ENCODE data around the gene FHL3.

The FHL3 gene

DNA sequence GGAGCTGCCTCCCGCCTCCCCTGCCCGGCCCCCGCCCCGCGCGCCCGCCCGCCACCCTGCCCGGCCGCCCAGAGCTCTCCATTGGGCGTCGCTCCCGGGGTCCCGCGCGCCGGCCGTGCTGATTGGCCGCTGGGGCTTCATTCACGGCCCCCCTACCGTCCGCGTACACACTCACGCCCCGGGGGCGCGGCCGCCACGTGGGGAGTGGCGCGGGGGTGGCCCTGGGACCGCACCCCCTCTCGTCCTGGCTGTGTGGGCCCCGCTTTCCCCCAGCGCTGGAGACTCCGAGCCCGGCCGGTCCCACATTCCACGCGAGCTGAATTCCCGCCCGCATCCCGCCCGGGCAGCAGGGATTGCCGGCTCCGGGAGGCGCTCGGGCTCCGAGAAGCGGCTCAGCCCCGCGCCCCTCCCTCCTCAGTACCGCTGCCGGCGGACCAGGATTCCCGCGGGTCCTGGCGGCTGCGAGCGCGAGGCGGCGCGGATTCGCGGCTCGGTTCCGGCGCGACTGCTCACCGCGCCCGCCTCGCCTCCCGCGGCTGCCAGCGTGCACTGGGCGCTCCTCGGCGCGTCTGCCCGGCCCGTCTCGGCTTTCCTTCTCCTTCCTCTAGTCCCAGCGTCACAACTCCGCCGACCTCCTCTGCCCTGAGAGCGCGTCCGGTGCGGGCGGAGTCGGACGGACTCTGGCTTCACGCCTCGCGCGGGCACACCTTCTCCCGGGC, 41.7 kb upstream of the FHL3 start:
- peak overlapping the region; percentile 56 for H3K4me3 ChIP-seq (ENCODE audit: low read depth, low read length)
- peak; percentile 22 for DNase-seq (ENCODE audit: low read depth)
- TF ChIP-seq, protein P1, sequence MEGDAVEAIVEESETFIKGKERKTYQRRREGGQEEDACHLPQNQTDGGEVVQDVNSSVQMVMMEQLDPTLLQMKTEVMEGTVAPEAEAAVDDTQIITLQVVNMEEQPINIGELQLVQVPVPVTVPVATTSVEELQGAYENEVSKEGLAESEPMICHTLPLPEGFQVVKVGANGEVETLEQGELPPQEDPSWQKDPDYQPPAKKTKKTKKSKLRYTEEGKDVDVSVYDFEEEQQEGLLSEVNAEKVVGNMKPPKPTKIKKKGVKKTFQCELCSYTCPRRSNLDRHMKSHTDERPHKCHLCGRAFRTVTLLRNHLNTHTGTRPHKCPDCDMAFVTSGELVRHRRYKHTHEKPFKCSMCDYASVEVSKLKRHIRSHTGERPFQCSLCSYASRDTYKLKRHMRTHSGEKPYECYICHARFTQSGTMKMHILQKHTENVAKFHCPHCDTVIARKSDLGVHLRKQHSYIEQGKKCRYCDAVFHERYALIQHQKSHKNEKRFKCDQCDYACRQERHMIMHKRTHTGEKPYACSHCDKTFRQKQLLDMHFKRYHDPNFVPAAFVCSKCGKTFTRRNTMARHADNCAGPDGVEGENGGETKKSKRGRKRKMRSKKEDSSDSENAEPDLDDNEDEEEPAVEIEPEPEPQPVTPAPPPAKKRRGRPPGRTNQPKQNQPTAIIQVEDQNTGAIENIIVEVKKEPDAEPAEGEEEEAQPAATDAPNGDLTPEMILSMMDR (IDR thresholded peaks at IDR 0.05; ENCODE audit: low read depth, low read length, missing control alignments): no peak

DNA sequence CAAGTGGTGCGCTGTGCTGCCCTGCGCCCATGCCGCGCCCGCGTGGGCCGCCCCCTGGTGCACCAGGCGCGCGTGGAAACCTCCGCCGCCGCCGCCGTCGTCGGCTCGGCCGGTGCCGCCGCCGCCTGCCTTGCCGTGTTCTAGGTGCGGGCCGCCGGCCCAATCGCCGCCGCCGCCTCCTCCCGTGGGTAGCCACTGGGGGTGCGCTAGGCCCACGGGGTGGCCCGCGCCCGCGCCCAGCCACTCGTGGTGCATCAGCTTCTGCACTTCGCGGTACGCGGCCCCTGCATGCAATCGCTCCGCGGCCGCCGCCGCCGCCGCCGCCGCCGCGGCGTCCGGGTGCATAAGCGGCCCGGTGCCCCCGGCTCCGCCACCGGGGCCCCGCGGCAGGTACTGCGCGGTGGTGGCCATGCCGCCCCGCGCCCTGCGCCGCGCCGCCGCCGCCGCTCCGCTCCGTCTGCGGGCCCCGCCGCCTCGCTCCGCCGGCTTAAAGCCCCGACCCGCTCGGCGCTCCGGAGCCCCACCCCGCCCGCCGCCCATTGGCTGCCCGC, 41.1 kb upstream of the FHL3 start, which contains the start of gene POU3F1:
POU3F1 (minus strand) TSS at position 461 of the 551 bp plus-strand sequence; CDS start at position 411, 50 bp downstream.
- TF ChIP-seq, protein P1 (IDR thresholded peaks at IDR 0.05; ENCODE audit: low read depth, low read length, missing control alignments): no peak
- no peak for DNase-seq (ENCODE audit: low read depth)
- H3K4me3 ChIP-seq (ENCODE audit: low read depth, low read length): peak within 1 kb of the TSS; percentile 56

DNA sequence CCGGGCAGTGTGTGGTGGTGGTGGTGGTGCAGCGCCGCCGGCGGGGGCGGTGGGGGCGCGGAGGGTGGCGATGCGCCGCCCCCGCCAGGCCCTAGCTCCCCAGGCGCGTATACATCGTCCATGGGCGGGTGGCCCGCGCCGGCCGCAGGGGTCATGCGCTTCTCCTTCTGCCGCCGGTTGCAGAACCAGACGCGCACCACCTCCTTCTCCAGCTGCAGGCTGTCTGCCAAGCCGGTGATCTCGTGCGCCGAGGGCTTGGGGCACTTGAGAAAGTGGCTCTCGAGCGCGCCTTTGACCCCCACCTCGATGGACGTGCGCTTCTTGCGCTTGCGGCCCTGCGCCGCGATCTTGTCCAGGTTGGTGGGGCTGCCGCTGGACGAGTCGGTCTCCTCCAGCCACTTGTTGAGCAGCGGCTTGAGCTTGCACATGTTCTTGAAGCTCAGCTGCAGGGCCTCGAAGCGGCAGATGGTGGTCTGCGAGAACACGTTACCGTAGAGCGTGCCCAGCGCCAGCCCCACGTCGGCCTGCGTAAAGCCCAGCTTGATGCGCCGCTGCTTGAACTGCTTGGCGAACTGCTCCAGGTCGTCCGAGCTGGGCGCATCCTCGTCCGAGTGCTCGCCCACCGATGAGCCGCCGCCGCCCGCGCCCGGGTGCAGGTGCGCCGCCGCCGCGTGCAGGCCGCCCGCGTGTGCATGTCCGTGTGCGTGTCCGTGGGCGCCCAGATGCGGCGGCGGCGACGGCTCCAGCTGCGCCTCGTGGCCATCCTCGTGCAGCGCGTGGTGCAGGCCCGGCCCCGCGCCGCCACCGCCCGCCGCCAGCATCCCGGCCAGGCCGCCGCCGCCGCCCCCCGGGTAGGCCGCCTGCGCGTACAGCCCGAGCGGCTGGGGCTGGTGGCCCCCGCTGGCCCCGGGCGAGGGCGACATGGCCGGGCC, 40.4 kb upstream of the FHL3 start:
- DNase-seq (ENCODE audit: low read depth): no peak
- peak overlapping the region; percentile 6; the same call in 1 of the 2 replicates for H3K4me3 ChIP-seq (ENCODE audit: low read depth, low read length)
- TF ChIP-seq, protein P1 (IDR thresholded peaks at IDR 0.05; ENCODE audit: low read depth, low read length, missing control alignments): no peak

DNA sequence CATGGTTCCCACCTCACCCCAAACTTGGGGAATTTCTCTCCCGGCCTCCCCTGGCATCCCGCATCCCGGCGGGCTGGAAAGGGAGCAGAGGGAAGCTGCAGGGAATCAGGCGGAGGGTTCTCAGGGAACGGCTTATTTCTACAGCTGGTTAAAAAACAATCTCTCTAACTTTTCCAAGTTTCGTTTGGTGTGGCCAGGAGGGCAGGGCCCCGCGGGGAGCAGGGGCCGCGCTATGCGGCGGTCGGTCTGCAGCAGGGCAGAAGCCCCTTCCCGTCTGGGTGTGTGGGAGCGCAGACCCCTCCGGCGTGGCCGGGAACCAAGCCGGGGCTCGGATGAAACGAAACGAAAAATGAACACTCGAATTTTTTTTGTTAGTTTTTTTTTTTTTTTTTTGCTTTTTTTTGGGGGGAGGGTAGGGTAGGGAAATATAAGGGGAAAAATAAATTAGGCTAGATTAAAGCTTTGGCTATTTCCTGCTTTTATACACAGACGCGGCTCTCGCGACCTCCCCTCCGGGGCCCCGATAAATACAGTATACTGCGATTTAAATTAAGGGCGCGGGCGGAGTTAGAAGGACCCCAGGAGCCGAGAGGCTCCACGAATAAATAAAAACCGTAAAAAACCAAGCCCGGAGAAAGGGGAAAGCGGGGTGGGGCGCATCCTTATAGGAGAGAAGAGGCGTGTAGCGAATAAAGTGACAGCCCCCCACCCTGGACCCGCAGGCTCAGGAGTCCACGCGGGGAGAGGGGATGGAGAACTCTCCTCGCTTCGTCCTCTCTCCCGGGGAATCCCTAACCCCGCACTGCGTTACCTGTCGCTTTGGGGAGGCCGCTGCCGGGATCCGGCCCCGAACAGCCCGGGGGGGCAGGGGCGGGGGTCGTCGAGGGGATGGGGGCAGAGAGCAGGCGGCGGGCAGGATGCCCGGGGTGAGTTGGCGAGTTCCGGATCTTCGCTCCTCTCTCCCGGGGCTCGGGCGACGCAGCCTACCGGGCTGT, 39.2 kb upstream of the FHL3 start:
- H3K4me3 ChIP-seq (ENCODE audit: low read depth, low read length): peak overlapping the region; percentile 31
- no peak for DNase-seq (ENCODE audit: low read depth)
- TF ChIP-seq, protein P1 (IDR thresholded peaks at IDR 0.05; ENCODE audit: low read depth, low read length, missing control alignments): no peak

DNA sequence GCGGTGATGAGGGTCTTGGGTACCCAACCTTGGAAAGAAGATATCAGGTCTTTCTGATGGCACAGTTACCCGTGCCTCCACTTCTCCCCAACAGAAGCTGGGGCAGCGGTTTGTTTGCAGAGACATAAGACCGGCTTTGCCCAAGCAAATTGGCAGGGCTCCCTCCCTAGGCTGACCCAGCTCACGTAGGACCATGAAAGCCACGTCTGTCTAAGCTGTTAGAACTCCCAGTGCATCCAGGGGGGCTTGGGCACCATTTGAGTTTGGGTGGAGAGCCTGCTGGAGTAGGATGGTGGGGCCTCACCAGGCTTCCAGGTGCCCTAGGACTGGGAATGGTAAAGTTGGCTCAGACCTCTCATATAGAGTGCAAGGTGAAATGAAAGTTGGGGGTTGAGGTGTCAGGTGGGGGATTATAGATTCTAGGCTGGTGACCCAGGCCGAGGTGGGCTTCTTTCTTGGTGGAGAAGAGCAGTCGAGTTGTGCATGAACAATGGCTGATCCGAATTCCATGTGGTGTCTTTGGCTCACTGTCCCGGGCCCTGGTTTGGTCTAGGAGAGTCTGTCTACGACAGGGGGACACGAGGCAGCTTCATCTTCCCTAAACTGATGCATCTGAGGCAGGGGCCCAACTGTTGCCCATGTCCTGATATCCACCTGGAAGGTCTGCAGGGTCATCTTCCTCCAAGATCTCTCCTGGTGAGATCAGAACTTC, 37.9 kb upstream of the FHL3 start:
- no peak for DNase-seq (ENCODE audit: low read depth)
- H3K4me3 ChIP-seq (ENCODE audit: low read depth, low read length): no peak overlapping the region
- TF ChIP-seq, protein P1 (IDR thresholded peaks at IDR 0.05; ENCODE audit: low read depth, low read length, missing control alignments): no peak
